GM19452 (cell line): Measurements from ENCODE around the gene CADM1.

Experiments used
- ATAC-seq: cut with Tn5 transposase; IDR thresholded peaks from one replicate; pipeline ENCODE4 v1.9.1; 2021; ENCODE audit not compliant: unreplicated experiment

The CADM1 gene

DNA sequence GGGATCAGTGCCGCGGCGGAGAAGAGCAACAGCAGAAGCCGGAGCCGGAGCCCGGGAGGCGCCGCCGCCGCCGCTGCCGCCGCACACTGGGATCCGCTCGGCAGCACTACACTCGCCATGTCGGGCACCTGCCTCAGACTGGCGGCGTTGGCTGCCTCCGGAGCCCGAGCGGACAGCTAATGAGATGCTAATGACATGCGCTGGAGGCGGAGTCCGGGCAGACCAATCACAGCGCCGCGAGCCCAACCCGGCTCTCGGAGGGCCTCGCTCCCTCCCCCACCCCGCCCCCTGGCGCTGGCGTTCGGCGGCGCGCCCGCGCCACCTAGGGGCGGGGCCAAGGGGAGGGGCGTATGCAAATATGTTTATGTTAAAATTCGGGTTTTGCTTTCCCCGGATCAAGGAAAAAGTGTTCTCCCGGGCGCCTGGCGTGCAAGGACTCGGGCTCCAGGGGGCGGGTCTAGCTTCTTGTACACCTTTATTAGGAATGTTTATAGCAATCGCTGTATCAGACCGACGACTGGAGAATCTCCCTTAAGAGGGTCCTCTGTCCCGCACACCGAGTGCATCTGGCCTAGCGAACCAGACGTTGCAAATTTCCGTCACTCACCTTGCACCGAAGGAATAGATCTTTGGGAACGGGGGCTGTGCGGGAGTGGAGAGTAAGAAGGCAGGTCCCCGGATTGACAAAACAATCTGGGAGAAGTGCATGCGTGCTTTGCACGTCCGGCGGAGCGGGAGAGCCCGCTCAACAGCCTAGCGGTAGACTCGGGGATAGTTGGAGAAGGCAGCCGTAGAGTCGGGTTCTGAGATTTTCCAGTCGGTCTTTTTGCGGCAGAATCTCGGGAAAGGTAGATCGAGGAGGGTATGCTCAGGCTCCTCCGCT, at the start of gene CADM1:
Gene CADM1, minus strand, starts transcription at position 140 of the 883 bp plus-strand sequence.
- peak; percentile 74 for ATAC-seq

DNA sequence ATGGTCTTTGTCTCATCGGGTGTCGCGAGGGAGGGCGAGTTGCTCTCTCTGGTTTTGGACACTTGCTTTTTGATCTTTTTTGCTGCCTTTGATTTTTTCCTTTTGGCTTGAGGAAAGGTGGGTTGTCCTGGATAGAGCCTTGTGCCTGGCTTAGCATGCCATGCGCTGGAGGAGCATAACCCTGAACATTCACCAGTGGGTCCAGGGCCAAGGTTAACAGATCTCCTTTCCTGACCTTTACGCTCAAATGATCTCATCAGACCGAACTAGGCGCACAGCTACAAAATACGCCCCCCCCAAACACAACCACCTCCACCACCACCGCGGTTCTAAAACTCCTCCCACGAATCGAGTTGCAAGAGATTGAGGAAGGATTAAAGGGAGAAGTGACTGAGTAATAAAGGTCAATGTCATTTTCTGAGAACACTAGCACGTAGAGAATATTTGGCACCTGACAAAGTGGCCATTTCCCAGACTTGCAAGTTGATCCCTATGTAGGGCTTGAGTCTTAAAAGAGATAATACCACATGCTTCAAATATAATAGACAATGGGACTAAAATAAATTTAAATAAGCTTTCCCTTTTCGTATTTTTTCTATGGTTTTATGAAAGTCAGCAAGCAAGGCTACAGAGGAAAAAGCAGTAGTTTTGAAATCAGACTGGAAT, 48.7 kb upstream of the CADM1 start:
- no peak for ATAC-seq

DNA sequence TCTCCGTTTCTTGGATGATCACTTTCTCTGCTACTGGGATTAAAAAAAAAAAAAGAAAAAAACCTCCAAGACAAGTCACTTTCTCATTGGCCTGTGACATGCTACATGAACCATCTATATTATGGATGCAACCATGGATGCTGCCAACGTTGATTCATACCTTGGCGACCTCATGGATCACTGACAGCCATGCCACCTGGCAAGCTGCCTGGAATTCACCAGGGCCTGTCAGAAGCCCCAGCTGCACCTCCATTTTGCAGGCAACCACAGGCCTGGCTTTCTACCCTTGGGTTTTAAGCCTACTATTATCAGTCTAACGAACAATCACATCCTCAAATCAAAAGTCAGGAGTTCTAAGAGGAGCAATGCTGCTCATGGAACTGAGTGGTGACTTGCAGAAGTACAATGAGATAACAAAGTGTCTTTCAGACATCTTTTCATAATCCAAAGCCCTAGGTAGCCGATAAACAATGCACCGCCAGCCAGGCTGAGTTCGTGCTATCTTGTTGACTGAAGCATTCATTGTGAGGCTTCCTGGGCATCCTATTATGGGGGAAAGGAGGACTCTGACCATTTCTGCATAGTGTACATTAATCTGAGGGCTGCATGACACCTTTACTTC, 48.0 kb upstream of the CADM1 start:
- ATAC-seq = no peak

DNA sequence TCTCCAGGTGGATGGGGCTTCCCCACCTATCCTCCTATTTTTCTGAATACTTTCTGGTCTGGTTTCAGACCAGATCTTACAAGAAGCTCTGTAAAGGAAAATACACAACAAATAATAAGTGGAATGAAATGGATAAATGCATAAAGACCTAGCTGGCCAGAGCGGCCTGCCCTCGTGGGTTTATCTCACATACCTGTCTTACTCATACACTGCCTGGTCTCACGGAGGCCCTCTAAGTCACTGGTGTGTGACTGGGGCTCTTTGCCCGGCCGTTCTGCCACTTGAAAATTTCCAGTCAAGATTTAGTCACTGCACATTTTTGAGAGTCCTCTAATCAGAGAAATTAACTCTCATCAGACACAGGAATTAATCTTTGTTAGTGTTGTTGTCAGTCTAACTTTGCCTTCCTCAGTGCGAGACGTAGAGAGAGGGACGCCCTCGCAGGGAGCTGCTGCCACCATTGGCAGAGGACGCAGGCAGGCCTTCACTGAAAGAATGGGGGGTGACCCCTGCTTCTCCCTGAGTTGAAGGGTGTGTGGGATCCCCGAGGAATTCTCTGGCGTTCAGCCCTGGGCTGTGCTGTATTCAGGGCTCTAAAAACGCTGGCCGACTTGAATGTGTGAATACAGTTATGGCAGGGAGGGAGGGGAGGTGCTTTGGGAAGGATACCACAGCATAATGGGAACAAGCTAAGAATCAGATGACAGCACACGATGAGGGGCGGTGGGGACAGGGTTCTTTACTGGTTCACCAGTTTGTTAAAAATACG, 46.3 kb upstream of the CADM1 start:
- ATAC-seq = no peak

DNA sequence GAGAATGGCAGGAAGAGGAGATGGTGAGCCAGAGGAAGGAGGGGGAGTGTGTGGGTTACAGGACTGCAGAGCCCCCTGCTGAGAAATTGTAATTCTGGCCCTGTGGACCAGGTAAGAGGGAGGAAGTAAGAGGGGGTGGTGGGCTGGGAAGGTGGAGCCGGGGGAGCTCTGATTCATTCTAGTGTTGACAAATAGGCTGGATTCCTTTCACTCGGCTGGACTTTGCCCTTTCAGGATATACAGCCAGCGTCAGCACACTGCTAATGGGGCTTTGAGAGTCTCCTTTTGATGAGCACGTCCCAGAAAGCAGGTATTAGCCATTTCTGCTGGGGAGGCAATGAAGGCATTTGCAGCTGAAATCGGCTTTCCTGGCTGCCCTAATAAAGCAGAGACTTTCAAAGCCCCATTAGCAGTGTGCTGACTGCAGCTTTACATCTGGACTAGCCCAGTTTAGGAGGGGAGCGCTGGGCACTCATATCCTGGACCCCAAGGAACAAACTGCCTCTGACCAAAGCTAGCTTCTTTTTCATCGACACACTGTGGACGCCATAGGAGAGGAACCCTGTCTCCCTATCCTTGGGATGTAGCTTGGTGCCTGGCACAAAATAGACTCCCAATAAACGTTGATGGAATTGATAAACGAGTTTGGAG, 44.8 kb upstream of the CADM1 start:
- no peak for ATAC-seq

DNA sequence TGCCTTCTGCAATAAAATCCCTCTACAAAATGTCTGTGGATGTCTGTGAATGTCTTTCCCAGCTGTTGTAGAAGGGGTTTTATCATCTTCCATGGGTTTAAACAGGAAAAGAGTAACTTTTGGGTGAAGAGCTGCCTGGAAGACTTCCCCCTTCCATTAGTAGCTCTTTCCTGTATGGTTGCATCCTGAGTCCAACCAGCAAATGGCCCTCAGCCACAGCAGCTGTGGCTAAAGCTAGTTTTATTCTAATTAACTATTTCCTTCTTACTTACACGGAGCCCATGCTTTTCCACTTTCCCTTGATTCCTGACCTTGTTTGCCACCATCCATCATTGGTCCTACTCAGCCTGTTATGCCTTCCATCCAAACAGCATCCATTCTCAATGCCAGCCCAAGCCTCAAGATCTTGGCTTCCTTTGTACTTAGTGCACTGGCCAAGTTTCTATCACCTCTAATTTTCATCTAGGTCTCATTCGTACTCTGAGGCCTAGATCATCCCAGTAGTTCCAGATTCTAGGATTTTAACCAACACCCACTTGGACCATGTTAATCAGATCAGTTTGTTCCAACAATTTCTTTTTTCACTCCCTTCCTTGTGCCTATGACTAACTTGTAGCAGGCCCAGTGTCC, 41.5 kb upstream of the CADM1 start:
- no peak for ATAC-seq

DNA sequence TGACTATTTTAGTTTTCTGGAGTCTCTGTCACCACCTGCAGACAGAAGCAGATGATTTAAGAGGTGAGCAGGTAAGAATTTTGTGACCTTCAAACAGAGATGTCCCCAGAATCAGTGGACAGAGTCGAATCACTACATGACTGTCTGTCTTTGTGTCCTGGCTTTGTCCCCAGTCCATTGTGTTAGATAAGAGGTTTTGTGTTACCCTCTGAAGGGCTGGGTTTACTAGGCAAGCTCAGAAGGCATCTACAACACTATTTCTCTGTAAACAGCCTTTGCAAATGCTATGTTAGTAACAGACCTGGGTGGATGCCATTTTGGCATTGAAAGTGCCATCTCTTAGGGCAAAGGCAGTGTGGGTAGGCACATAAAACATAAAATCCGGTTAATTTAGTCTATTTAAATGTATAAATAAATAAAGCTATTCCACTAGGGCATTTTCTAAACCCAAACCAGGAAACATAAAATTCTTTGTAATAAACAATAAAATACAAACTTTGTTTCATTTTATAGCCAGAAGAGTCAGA, 40.3 kb upstream of the CADM1 start:
- ATAC-seq = no peak

DNA sequence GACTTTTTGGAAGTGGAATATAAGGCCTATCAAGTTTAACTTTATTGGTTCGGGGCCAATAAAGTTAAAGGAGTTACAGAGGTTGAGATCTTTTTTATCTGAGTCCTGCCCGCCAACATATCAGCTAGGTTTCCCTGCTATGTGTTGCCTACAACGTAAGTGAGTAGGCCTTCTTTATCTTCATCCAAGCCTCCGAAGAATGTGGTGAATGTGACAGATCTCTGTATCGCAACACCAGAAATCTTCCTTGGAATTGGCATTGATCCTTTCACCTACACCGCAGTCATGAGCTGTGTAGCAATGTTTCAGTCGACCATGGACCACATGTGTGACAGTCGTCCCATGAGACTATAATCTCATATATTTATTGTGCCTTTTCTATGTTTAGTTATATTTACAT, 37.3 kb upstream of the CADM1 start:
- ATAC-seq = no peak

DNA sequence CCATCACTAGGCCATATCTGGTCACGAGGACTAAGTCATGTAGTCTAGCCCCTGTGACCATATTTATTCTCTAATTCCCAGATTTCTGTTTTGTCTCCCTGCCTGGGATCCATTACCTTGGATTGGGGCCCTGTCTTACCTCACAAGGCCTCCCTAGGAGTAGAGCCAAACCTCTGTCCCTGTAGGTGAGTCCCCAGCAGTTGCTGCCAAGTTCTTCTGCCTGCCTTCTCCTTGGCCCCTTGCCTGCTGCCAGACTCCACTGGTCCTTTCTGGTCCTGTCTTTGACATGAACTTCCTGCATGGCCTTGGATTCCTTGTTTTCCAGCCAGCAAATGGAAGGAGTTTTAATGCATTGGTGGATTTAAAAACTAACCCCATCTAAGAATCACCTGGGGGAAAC, 35.6 kb upstream of the CADM1 start:
- no peak for ATAC-seq

DNA sequence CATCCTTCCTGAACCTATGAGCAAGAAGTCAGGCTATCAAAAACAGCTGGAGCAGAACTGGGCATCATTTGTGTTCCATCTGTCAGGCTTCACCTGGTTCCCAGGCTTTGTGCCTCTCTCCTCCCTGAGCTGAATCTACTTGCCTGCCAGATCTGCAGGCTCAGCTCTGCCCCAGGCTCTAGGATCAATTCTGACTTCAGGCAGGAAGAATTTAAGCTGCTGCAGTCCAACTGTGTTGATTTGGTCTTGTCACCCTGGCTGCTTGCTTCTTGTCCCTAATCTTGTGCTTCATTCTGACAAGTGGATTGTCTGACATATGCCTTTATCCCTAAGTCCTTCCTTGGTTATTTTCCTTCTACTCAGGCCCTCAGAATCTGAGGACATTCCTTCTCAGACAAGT, 31.6 kb upstream of the CADM1 start:
- no peak for ATAC-seq

DNA sequence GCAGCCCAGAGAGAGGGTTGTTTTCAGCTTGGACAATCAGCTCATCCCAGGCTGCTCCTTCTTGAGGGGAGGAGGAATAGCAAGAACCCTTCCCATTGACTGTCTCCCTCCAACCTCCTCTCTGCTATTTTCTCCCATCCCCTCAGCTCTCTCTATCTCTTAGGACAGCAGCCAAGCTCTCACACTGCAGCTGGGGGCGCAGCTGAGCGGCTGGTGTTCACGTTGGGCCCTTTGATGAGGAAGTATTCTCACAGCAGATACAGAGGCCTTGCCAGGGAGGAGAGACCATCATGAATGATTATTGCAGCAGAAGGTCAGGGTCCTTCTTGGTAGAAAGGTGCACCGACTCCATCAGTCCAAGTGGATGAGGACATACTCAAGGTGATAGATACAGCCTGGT, 26.5 kb upstream of the CADM1 start:
- no peak for ATAC-seq

DNA sequence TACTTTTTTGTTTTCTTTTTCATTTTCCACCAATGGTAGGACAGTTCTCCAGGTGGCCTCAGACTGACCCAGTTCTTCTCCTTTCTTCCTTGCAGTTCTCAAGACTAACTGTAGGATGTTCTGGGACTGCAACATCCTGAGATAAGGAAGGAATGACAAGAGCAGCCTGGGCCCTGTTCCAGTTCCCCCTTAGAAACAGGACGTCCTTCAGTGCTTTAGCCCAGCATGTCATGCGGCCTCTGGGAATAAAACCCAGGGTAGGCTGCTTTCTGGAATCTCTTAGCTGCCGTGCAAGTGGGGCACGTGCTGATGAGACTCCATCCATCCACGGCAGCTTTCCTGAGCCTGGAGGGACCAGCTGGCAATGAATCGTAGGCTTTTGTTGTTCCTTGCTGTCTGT, 24.0 kb upstream of the CADM1 start:
- no peak for ATAC-seq

DNA sequence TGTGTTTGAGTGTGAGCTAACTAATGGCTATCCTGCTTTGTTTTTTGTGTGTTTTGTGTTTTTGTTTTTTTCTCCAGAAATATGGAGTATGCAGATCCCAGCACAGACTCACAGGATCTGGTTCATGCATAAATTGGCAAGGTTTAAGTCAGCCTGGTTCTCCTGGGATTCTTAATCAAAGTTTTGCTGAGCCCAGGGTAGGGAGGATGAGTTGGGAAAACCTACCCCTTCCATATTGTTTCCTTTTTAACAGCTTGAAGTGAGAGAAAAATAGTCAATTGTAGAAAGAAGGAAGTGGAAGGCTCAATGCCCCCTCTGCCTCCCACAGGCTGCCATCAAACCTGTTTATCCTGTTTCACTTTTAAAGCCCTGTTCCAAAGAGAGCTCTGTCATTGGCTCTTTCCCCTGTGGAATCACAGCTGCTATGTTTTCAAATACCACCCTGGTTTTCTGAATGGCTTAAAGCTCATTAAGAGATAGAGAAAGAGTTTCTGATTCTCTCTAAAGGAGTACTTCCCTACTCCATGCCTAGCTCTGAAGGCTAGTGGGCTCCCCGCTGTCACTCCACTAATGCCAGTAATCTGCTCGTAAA, 23.4 kb upstream of the CADM1 start:
- no peak for ATAC-seq

DNA sequence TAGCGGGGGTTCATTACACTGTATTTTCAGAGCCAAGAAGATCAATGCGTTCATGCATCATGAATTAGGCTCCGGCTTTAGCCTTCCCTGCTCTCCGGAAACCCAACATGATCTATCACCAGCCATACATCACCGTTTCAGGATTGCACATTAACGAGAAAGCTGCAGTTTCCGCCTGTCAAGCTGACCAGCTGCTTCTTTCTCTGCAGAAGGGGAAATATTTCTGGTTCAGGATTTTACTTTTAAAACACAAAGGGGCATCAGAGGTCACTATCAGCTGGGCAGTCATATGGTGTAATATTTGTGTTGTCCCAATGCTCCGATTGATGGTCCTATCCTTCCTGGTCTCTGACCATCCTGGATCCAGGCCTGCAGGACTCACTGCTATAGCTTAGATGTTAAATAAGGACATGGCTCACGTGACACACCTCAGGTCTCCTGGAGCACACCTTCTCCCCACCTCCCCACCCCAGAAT, 21.4 kb upstream of the CADM1 start:
- ATAC-seq = no peak

DNA sequence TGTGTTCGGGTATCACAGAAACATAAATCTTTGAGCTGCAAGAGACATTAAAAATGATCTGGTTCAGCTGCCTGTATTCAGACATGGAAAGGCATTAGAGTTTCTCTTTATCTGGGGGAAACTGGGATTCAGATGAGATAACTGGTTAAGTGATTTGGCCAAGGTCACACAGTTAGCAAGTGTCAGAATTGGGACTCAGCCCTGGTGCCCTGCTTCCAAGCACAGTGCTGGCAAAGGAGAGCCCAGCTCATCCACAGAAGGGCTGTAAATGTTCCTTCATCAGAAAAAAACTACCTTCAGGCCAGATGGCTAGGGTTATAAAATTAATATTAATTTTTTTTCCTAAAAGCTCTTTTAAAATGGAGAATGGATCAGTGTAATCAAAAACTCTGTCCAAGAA, 20.4 kb upstream of the CADM1 start:
- no peak for ATAC-seq

DNA sequence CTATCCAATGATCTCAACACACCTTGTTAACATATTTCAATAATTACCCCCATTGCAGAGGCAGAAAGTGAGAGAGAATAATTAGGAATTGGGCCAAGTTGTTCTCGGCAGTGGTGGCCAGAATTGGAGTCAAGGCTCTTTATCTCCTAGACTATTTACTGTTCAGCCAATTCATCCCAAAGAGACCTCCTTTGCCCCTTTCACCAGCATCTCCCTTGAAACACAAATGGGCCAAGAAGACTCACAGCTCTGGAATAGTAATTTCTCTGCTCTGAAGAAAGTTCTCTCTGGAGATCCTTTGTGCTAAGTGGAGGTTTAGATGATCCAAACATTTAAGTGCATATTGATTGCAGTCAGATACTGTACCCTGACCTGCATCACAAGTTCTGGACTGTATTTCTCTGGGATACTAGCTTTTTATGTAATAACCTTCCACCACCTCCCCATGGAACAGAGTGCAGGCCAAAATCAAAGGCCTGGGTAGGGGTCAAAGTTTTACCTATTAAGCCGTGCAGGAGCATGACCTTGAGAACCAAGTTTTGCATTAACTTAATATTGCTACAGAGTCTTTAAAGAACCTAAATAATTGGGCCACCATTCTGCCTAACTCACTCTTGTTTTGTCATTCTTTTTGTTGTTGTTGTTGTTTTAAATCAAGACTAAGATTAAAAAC, 19.6 kb upstream of the CADM1 start:
- ATAC-seq = no peak

DNA sequence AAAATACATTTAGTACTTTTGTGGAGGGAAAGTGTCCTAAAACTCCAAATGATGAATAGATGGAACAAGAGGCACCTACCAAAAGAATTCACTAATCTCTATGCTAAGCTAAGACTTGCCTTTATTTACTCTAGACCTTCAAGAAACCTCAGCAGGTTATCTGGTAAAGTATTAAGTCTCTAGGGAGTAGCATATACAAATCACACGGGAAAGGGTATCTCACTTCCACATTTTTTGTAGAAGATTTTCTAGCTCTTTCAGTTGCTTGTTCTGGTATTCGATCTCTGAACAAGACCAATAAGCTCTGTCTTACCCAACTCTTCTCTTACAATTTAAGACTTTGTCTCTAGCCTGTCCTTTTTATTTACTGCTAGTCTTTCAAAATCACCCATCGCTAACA, 18.1 kb upstream of the CADM1 start:
- peak; percentile 53 for ATAC-seq

DNA sequence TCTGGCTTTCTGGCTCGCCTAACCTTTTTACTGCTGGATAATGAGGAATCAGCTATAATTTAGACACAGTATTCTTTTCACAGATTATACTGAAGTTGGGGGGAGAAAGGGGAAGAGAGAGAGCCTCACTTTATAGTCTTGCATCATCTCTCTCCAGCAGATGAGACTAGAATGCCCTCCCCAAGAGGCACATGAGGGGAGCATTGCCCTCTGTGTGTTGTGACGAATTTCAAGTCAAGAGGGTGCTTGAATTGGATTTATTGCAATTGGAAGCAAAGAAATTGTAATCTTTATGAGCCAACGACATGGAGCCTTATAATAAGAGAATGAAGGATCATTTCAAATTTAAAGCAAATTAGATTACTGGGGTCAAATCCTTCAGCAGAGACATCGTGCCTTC, 17.6 kb upstream of the CADM1 start:
- ATAC-seq = no peak

DNA sequence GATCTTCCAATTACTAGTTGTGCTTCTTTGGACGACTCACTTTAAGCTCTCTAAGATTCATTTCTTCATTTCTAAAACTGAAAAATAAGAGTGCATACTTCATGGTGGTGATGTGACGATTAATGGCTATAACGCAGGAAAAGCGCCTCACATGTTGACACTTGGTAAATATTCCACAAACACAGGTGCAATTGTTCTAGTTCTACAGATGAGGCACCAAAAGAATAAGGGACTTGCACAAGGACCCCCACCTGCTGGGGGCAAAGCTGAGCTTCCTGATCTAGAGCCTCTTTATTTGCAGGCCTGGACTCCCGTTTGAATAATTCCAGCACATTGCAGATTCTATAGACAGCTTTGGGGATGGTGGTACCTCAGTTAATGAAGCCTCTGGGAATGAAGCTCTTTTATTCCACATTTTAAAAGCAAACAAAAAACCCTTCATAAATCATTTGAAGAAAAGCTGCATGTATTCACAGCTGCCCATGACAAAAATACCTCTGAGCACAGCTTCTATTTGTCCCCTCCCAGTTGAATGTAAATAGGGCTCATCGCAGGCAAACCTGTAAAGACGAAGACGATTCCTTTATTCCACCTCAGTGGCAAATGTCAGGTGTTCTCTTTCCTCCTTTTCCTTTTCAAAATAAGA, 14.9 kb upstream of the CADM1 start:
- no peak for ATAC-seq
